ENCODE results near the gene RERE. TPM values are rescaled to one million over a fixed set of nuclear protein-coding genes. Genes with fewer than 3 reads are reported as not detected.

Gene RERE
- total RNA-seq, 1 donor = 55.0 TPM

DNA sequence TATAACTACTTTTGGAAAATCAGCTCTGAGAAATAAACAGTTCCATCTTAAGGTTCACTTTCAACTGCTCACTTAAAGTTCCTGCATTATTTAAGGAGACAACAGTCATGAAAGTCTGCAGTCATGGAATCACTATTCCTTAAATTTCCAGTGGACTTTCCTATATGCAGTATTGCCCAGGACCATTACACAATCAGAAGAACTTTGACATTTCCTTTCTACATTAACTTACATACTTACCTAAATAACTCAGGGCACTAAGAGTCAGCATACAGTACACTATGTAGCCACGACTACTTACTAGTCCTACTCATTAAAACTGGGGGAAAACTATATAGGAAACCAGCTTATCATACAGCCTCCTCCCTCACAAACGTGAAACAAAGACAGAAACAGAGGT, 279.4 kb downstream of the RERE start:
- TF ChIP-seq, protein P1, sequence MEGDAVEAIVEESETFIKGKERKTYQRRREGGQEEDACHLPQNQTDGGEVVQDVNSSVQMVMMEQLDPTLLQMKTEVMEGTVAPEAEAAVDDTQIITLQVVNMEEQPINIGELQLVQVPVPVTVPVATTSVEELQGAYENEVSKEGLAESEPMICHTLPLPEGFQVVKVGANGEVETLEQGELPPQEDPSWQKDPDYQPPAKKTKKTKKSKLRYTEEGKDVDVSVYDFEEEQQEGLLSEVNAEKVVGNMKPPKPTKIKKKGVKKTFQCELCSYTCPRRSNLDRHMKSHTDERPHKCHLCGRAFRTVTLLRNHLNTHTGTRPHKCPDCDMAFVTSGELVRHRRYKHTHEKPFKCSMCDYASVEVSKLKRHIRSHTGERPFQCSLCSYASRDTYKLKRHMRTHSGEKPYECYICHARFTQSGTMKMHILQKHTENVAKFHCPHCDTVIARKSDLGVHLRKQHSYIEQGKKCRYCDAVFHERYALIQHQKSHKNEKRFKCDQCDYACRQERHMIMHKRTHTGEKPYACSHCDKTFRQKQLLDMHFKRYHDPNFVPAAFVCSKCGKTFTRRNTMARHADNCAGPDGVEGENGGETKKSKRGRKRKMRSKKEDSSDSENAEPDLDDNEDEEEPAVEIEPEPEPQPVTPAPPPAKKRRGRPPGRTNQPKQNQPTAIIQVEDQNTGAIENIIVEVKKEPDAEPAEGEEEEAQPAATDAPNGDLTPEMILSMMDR (IDR thresholded peaks at IDR 0.05; ENCODE audit: extremely low read depth, low read depth, low read length) = no peak
- no peak overlapping the region for H3K4me2 ChIP-seq (ENCODE audit: insufficient read depth, low read length)

DNA sequence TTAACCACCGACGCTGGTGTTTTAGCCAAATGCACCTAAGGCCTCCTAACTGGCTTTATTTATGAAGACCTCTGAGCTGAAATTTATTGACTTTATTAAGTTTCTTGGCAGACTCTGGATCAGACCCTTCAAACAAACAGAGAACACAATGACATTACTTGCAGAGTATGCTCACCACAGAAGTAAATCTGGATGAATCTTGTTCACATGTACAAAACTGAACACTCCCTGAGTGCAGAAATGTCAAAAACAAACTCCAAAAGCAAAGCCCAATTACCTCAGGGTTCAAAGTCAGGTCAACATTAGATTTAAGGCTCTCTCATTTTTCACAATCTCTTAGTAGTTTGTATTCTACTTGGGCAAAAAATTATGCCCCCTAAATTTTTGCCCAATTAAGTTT, 280.9 kb downstream of the RERE start:
- H3K4me2 ChIP-seq (ENCODE audit: insufficient read depth, low read length) = no peak overlapping the region
- H2AFZ ChIP-seq (ENCODE audit: low read length) = no peak overlapping the region
- peaks cover 12% of the 10 kb centered on the region for H3K4me1 ChIP-seq (ENCODE audit: insufficient read depth, low read length)
- H3K36me3 ChIP-seq (ENCODE audit: insufficient read depth, low read length) = peaks cover 10% of the 10 kb centered on the region
- TF ChIP-seq, protein P1 (IDR thresholded peaks at IDR 0.05; ENCODE audit: extremely low read depth, low read depth, low read length) = no peak
- H3K27me3 ChIP-seq (ENCODE audit: insufficient read depth, low read length) = no peaks in the 10 kb centered on the region
- H3K79me2 ChIP-seq (ENCODE audit: insufficient read depth, low read length) = peaks cover 4% of the 10 kb centered on the region
- H3K9me3 ChIP-seq (ENCODE audit: low read depth, low read length) = no peaks in the 10 kb centered on the region
- no peaks in the 10 kb centered on the region for H4K20me1 ChIP-seq (ENCODE audit: insufficient read depth, low read length)
- H3K27ac ChIP-seq (ENCODE audit: low read depth, low read length) = no peak overlapping the region
- DNase-seq (ENCODE audit: insufficient read length, low spot score, missing footprints) = no peak
- H3K4me3 ChIP-seq (ENCODE audit: insufficient read depth, low read length) = no peak overlapping the region

More for the DNA sequence above, 279.4 kb downstream of the RERE start:
- Histone ChIP-seq H3K36me3 (ENCODE audit: insufficient read depth, low read length) (peaks cover 10% of the 10 kb centered on the region), H3K79me2 (ENCODE audit: insufficient read depth, low read length) (peaks cover 8% of the 10 kb centered on the region), H2AFZ (ENCODE audit: low read length) (no peak overlapping the region), H3K27me3 (ENCODE audit: insufficient read depth, low read length) (no peaks in the 10 kb centered on the region), H4K20me1 (ENCODE audit: insufficient read depth, low read length) (no peaks in the 10 kb centered on the region), H3K9me3 (ENCODE audit: low read depth, low read length) (no peaks in the 10 kb centered on the region), H3K4me1 (ENCODE audit: insufficient read depth, low read length) (peaks cover 12% of the 10 kb centered on the region), H3K4me3 (ENCODE audit: insufficient read depth, low read length) (no peak overlapping the region), H3K27ac (ENCODE audit: low read depth, low read length) (no peak overlapping the region)
- no peak for DNase-seq (ENCODE audit: insufficient read length, low spot score, missing footprints)

DNA sequence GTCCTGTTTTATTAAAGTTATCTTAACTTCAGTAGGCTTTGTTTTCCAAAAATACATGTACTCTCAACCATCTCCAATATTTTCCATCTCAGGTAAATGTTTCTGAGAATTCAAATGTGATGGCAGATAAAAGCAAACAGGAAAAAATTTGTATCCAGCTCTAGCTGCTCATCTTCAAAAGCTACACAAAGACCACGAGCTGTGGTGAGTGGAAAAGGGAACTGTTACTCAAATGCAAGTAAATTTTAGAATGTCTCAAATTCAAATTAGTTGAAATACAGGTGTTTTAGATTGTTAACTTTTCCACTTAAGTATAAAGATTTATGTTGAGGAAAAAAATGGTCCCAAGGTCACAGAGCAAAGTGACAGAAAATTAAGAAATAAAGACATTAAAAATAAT, 283.5 kb downstream of the RERE start:
- no peaks in the 10 kb centered on the region for H3K9me3 ChIP-seq (ENCODE audit: low read depth, low read length)

DNA sequence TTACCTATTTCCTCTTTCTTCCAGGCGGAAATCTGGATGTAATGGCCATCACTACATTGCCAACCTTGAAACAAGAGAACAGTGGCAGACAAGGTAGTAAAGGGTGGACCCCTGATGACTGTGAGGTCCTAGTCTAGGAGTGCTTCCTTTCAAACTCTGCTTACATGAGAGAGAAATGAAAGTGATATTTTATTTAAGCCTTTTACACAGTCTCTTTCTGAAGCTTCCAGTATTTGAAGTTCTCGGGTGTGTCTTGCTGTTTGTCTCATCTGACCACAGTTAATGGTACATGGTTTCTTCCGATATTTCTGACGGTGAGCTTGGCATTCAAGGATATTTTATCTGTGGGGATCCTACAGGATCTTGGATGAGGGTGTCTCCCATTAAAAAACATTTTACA, 284.3 kb downstream of the RERE start:
- Histone ChIP-seq H3K4me3 (ENCODE audit: insufficient read depth, low read length) (no peak overlapping the region), H3K4me1 (ENCODE audit: insufficient read depth, low read length) (no peaks in the 10 kb centered on the region), H3K9me3 (ENCODE audit: low read depth, low read length) (no peaks in the 10 kb centered on the region), H2AFZ (ENCODE audit: low read length) (no peak overlapping the region), H3K27me3 (ENCODE audit: insufficient read depth, low read length) (no peaks in the 10 kb centered on the region), H3K27ac (ENCODE audit: low read depth, low read length) (no peak overlapping the region), H4K20me1 (ENCODE audit: insufficient read depth, low read length) (no peaks in the 10 kb centered on the region), H3K4me2 (ENCODE audit: insufficient read depth, low read length) (no peak overlapping the region), H3K36me3 (ENCODE audit: insufficient read depth, low read length) (peaks cover 9% of the 10 kb centered on the region), H3K79me2 (ENCODE audit: insufficient read depth, low read length) (peaks cover under 1% of the 10 kb centered on the region)
- no peak for DNase-seq (ENCODE audit: insufficient read length, low spot score, missing footprints)
- TF ChIP-seq, protein P1 (IDR thresholded peaks at IDR 0.05; ENCODE audit: extremely low read depth, low read depth, low read length) = no peak

More for the DNA sequence above, 283.5 kb downstream of the RERE start:
- H3K36me3 ChIP-seq (ENCODE audit: insufficient read depth, low read length) = peaks cover 6% of the 10 kb centered on the region
- TF ChIP-seq, protein P1 (IDR thresholded peaks at IDR 0.05; ENCODE audit: extremely low read depth, low read depth, low read length) = no peak
- DNase-seq (ENCODE audit: insufficient read length, low spot score, missing footprints) = no peak
- no peaks in the 10 kb centered on the region for H4K20me1 ChIP-seq (ENCODE audit: insufficient read depth, low read length)
- H3K4me2 ChIP-seq (ENCODE audit: insufficient read depth, low read length) = no peak overlapping the region
- peaks cover 2% of the 10 kb centered on the region for H3K79me2 ChIP-seq (ENCODE audit: insufficient read depth, low read length)
- H2AFZ ChIP-seq (ENCODE audit: low read length) = no peak overlapping the region
- no peak overlapping the region for H3K27ac ChIP-seq (ENCODE audit: low read depth, low read length)
- H3K4me1 ChIP-seq (ENCODE audit: insufficient read depth, low read length) = no peaks in the 10 kb centered on the region
- no peak overlapping the region for H3K4me3 ChIP-seq (ENCODE audit: insufficient read depth, low read length)
- H3K27me3 ChIP-seq (ENCODE audit: insufficient read depth, low read length) = no peaks in the 10 kb centered on the region

Measured in osteoblast (primary cell).